Mesenteric fat pad (tissue), 1 donor: ENCODE measurements around the gene PRR5L. TPM values are rescaled to one million over a fixed set of nuclear protein-coding genes. Genes with fewer than 3 reads are reported as not detected.
"Not testable (repeated sequence)": the region's sequence is repeated elsewhere in the genome, so short reads cannot be mapped to it uniquely, and the experiment has no call there.

Experiments
- DNase-seq: peaks from one replicate; pipeline ENCODE4 v3.0.0-alpha.2; 2020; ENCODE audit warnings: low spot score
- total RNA-seq: library from RNA; stranded (reverse); fragmentation: NEBNext Ultra II Directional; extraction: Animal tissue kit (Norgen Biotek cat#: 25700); gene quantifications from one replicate; pipeline ENCODE4 v1.2.1, GENCODE V29; 2021
- donor health status: DM: yes; HTN: yes; CAD: no.

PRR5L gene
- total RNA-seq, 1 donor from 2014 or later: 14.2 TPM

GRCh38 chr11:36490026-36490806 lies 194.1 kb downstream of the PRR5L start:
- no peak for DNase-seq

- no peak for DNase-seq
Measured at GRCh38 chr11:36492724-36493304, 196.7 kb downstream of the PRR5L start.

- no peak for DNase-seq
Measured at GRCh38 chr11:36493332-36493731, 197.2 kb downstream of the PRR5L start.

GRCh38 chr11:36498721-36499120 lies 202.6 kb downstream of the PRR5L start:
- no peak for DNase-seq

GRCh38 chr11:36499315-36499714 lies 203.2 kb downstream of the PRR5L start:
- DNase-seq: no peak

- no peak for DNase-seq
Measured at GRCh38 chr11:36500315-36500721, 204.2 kb downstream of the PRR5L start.

- no peak for DNase-seq
Measured at GRCh38 chr11:36501236-36501635, 205.1 kb downstream of the PRR5L start.

GRCh38 chr11:36507824-36508489 lies 211.9 kb downstream of the PRR5L start:
- no peak for DNase-seq

- DNase-seq: no peak
Measured at GRCh38 chr11:36508743-36509142, 212.7 kb downstream of the PRR5L start.

GRCh38 chr11:36509201-36509639 lies 213.1 kb downstream of the PRR5L start:
- no peak for DNase-seq

- peak; percentile 97 for DNase-seq
Measured at GRCh38 chr11:36509694-36510593, 213.9 kb downstream of the PRR5L start, which contains the start of gene TRAF6. TSS of gene TRAF6 (minus strand) at chr11:36510272. CDS start at chr11:36501515, 8,757 bp downstream.

- no peak for DNase-seq
Measured at GRCh38 chr11:36510594-36510942, 214.5 kb downstream of the PRR5L start.

GRCh38 chr11:36511062-36511461 lies 215.0 kb downstream of the PRR5L start:
- DNase-seq: not testable (repeated sequence)

- DNase-seq: no peak
Measured at GRCh38 chr11:36512016-36512415, 215.9 kb downstream of the PRR5L start.

- DNase-seq: no peak
Measured at GRCh38 chr11:36513965-36514364, 217.9 kb downstream of the PRR5L start.

Other genes starting within 250 kb of the PRR5L start
- gene COMMD9, start 6.9 kb upstream of the PRR5L start, total RNA-seq: 77.8 TPM
- 13.4 TPM for gene TRAF6, start 214.0 kb downstream of the PRR5L start, total RNA-seq